DMS53 (cell line): Measurements from ENCODE around the gene CEP112.
A peak's percentile ranks its signal among the peaks of the same experiment; 100 is the strongest.

Source experiments
- DNase-seq: peaks from one replicate; lab custom pipeline; 2025; lab: John Stamatoyannopoulos, UW

The CEP112 gene

DNA sequence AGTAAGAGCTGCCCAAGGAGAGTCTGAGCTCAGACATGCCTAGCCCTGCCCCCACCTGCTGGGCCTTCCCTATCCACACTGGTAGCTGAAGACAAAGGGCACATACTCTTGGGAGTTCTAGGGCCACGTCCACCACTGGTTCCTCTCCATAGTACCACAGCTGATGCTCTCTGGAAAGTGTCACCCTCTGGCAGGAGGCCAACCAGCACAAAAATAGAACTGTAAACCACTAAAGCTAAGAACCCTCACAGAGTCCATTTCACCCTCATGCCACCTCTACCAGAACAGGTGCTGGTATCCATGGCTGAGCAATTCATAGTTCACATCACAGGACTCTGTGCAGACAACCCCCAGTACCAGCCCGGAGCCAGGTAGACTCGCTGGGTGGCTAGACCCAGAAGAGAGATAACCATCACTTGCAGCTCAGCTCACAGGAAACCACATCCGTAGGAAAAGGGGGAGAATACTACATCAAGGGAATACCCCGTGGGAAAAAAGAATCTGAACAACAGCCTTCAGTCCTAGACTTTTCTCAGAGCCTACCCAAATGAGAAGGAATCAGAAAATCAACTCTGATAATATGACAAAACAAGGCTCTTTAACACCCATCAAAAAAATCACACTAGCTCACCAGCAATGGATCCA is 115.3 kb downstream of the CEP112 start:
- DNase-seq: peak; percentile 6

DNA sequence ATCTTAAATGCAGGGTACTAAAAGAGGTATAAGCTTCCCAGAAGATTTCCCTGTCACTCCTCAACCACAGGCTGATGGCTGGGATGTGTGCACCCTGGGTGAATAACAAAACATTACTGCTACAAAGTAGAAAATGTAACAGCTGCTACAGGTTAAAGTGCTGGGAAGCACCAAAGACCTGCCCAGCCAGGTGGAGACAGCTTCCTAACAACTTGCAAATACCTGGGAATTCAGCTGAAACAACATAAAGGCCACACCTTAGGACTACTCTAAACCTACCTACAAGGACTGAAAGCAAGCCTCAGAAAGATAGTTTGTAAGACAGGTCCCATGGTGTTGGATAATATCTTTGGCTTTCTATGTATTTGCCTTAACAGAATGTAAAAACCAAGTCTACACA is 118.5 kb downstream of the CEP112 start:
- DNase-seq: no peak

DNA sequence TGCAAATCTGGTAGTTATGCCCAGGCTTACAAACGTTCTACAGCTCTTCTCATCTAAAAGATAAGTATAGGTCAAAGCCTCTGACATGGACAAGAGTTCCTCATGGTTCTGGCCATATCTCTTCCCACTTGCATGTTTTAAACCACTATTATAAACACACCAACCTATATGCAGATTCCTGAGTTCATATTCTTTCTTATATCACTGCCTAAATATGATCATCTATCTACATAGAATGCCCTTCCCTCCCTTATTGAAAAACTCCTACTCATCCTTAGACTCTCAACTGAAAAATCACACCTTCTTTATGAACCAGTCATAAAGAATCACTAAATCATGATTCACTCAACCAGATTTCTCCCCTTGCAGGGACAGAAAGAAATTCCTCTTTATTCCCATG is 128.2 kb downstream of the CEP112 start:
- DNase-seq: no peak

DNA sequence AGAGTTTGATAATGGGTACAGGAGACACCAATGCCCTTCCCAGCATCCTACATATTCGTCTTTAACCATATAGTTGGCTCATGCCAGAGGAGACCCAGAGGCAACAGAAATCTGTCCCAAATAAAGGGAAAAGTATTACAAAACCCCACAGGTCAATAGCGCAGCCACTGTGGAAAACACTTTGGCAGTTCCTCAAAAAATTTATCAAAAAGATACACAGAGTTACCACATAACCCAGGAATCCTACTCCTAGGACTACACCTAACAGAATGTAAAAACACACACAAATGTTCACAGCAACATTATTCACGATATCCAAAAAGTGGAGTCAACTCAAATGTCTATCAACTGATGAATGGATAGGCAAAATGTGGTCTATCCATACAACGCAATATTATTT is 135.8 kb downstream of the CEP112 start:
- no peak for DNase-seq

DNA sequence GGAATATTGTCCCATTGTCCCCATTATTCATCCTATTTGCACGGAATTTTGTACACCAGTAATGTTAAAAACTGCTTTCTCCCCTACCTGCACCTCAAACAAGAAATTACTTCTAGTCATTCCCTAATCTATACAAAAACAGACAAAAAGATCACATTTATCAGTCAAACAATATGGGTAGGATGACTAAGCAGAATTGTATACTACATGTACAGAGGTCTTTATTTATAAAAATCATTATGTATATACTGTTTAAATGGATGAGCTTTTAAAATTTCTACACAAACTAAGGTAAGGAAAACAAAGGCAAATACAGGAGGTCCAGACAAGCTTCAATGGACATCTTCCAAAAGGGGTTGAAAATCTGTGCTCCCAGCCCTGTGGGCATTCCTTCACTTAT is 137.7 kb downstream of the CEP112 start:
- DNase-seq: no peak

DNA sequence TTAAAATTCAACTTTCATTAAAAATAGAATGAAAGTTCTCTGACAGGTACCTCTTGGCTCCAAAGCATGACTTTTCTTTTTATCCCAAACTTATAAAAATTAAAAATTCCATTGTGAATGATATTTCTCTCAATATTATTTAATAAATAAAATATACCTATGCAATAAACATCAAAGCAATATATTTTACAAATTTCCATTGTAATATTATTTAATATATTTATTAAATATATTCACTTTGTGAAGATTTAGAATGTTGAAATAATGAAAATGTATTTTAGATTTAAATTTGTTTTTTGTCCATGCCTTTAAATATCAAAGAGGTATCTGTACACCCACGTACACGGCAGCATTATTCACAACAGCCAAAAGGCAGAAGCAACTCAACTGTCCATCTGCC is 147.8 kb downstream of the CEP112 start:
- no peak for DNase-seq

DNA sequence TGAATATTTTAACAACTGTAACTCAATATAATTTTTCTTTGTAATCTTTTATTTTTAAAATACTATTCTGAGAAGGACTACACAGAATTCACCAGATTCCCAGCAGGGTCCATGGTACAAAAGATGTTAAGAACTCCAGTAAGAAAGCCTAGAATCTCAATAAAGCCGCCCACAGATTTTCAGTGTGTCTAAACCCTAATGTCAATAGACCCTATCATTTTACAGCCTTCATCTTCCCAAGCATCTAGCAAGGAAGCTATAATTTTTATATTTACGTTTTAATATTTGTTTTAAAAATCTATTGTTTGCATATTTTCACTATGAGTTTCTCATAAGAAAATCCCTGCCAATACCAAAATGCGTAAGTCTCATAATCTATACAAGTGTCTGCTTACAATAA is 148.5 kb downstream of the CEP112 start:
- no peak for DNase-seq

DNA sequence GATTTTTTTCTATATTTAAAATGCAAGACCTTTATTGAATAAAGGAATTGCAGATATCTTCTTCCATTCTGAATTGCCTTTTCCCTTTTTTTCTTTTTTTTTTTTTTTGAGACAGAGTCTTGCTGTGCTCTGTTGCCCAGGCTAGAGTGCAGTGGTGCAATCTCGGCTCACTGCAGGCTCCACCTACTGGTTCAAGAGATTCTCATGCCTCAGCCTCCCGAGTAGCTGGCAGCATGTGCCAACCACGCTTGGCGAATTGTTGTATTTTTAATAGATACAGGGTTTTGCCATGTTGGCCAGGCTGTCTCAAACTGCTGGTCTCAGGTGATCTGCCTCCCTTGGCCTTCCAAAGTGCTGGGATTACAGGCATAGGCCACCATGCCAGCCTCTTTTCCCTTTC is 151.5 kb downstream of the CEP112 start:
- DNase-seq: no peak

DNA sequence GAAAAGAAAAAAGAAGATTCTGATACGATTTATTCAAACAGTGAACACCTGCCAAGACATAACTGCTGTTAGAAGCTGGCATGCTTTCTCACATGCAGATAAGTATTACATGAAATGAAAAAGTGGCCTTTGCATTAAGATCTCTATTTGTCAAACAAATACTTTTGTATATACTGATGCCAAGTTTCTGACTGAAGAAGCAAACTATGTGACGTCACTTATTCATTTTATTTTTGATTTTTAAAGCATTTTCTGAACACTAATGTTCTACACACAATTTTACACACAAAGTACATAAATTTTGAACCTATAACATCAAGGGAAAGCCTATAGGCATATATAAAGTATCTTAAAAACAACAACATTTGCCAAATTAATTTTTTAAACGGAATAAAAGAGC is 153.8 kb downstream of the CEP112 start:
- DNase-seq: no peak

DNA sequence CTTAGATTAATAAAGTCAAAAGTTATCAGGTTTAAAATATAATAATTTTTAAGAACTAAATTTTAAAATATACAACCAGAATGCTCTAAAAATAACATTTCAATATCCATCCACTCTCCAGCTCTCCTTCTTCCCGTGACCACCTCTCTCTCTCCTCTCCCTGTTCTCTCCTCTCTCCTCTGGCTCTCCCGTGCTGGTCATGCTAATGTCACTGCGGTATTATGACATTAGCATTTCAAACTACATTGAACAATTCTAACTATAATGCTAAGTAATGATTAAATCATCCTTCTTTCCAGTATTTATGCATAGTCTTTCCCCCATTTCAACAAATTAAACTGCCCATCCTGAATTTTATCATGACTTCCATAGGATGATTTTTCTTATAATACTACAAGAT is 154.7 kb downstream of the CEP112 start:
- DNase-seq: no peak

DNA sequence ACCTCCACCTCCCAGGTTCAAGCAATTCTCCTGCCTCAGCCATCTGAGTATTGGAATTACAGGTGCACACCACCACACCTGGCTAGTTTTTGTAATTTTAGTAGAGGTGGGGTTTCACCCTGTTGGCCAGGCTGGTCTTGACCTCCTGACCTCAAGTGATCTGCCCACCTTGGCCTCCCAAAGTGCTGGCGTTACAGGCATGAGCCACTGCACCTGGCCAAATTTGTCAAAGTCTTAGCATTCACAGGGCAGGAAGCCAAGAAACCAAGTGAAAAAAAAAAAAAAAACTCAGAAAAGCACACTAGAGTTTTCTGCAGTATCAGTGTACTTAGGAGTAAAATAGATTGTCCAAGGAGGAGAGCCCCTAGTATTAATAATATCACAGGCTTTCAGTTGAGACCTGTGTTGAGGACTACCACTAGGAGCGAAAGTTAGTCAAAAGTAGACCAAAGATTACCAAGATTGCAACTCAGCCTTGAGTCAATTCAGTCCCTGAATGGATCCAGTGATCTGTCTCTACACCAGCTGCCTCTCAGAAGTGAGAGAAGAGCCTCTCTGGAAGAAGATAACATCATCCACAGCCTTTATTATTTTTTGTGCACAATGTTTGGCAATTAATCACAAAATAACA is 159.7 kb downstream of the CEP112 start:
- DNase-seq: no peak

DNA sequence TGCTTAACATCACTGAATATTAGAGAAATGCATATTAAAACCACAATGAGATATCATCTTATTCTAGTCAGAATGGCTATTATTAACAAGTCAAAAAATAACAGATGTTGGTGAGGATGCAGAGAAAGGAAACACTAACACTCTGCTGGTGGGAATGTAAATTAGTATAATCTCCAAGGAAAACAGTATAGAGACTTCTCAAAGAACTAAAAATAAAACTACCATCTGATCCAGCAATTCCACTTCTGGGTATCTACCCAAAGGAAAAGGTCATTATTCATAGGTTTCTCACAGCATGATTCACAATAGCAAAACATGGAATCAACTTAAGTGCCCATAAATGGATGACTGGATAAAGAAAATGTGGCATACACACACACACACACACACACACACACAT is 166.4 kb downstream of the CEP112 start:
- DNase-seq: no peak

DNA sequence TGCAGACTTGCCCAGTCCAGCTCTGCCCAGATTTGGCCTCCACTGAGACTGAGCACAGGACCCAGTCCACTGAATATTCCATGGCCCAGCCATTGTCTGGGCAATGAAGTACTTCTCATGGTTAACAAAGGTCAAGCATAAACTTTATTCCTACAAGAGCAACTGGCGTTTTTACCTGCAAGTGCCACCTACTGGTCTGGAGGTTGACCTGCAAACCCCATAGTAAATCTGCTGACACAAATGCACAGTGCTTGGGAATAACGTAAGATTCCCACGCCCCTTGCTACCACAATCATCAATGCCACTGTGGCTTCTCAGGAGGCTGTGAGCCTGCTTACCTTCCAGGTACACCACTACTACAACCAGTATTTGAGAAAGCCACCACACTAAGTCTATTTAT is 170.2 kb downstream of the CEP112 start:
- no peak for DNase-seq

DNA sequence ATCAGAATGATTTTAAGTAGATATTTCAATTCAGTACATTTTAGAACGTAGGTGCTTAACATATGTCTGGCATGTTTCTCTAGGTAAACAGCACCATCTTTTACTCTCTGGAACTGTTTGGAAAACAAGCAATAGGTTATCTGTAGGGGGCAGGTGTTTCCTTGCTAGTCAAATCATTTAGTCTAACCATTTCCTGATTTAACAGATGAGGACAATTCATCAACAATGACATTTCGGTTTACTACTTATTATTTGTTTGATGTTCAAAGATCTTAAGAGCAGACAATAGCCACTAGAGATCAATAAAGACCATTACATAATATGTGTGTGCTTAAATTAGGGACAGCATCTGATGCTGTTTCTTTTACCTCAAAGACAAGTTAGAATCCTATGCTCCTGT is 173.1 kb downstream of the CEP112 start:
- DNase-seq: peak; percentile 34

DNA sequence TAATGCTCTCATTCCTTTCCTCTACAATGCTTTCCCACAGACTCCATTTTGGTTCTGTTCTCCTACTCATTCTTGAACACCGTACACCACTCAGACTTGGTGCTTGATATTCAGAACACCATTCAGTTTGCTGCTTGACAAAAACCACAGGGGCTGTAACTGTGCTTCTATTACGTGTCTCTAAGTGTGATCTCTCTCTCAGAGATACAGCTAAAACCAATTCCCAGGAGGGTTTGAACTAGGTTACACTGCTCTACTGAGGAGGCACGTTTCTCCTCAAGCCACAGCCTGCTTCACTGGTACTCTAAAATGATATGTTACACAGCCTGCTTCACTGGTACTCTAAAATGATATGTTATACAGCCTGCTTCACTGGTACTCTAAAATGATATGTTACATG is 175.7 kb downstream of the CEP112 start:
- no peak for DNase-seq

DNA sequence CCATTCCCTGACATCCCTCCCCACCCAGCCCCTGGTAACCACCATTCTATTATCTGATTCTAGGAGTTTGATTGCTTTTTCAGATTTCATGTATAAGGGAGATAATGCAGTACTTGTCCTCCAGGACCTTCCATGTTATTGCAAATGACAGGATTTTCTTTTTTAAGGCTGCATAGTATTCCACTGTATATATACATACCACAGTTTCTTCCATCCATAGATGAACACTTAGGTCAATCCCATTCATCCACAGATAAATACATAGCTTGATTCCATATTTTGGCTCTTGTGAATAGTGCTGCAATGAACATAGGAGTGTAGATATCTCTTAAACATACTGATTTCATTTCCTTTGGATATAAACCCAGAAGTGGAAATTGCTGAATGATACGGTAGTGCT is 183.3 kb downstream of the CEP112 start:
- no peak for DNase-seq

DNA sequence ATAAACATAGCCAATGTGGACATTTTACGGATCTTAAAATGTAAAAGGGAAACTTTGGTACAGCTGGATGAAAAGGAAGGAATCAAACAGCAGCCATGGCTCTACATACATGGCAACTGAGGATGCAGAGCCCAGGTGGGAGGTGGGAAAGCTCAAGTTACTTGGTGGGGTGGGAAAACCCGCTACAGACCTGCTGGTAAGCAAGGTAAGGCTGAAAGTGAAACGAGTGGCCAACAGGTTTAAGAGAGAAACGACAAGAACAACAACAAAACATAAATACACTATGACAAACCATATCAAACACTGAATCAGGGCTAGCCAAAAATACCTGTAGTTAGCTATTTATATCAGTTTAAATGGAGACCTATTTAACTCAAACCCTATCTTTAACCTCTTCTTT is 185.3 kb downstream of the CEP112 start:
- no peak for DNase-seq

DNA sequence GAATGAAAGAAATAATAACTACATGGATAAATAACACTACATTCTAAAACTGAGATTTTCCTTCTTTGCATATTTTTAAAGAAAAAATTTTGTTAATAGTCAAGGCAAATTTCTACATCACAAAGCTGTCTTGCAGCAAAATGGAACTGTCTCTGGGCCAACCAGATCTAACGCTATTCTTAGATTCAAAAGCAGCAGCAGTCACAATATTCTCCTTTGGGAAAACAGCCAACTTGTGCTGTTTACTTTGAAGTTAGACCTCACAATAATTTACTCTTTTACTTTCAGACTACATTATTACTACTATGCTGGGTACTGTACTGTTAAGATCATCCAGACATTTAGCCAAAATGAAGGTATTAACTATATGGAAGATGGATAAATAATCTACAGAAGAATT is 189.1 kb downstream of the CEP112 start:
- no peak for DNase-seq

DNA sequence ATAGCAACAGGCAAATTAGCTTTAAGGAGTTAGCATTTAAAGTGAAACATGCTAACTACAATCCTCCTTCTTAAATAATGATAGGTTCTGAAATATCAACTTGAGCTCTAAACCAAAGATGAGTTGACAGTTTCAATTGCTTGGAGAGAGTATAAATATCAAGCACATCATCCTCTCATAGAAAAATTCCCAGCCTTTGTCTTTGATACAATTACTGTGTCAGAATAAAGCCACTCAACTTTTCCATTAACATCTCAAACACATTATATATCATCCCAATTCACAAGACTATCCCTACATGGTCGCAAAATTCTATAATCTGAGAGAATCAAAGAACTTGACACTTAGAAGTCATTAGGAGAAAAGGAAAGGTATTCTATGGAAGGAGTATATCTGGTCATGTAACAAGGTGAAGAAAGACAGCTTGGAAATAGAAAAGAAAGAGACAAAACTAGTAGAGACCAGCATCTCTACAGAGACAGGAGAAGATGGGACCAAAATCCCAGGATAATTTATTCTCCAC is 189.8 kb downstream of the CEP112 start:
- no peak for DNase-seq

DNA sequence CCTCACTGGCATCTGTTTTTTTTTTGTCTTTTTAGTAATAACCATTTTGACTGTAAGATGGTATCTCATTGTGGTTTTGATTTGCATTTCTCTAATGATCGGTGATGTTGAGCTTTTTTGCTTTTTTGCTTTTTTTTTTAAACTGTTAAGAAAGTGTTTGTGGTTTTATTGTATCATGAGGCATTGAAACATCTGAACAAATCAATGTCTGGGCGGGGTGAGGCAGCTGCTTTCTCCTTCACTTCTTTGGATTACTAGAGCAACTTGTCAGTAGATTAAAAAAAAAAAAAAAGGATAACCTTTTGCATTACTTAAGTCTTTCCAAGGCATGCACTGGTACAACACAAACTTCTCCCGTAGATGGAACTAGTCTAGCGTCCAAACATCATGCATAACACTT is 191.7 kb downstream of the CEP112 start:
- DNase-seq: no peak

DNA sequence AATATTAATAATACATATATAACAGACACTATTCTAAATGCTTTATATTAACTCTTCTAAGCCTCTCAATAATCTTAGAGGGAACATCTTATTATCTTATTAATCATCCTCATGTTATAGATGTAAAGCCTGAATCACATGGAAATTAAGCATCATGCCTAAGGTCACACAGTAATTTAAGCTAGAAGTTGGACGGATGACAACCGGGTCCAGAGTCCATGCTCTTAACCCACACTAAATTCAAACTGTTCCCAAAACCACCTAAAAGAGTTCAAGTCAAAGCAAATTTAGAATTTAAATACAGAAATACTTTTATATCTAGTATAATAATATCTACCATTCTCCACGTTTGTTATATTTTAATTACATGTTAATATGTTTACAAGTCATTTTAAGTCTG is 193.3 kb downstream of the CEP112 start:
- DNase-seq: no peak

DNA sequence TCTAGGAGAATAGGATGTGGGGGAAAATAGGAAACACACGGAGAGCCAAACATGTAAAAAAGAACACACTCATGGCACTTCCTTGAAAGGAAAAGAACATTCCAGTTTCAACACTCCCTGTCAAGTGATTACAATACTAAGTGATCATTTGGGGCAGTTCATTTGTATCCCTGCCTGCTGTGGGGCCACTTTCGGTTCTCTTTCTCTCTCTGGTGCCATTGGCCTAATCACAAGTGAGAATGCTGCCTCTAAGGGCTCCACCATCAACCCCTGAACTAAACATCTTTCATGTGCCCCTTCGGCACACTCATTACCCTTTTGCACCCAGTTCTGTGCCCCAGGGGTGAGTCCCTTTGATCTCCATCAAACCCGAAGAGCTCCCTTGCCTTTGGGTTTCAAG is 197.3 kb downstream of the CEP112 start:
- DNase-seq: no peak

DNA sequence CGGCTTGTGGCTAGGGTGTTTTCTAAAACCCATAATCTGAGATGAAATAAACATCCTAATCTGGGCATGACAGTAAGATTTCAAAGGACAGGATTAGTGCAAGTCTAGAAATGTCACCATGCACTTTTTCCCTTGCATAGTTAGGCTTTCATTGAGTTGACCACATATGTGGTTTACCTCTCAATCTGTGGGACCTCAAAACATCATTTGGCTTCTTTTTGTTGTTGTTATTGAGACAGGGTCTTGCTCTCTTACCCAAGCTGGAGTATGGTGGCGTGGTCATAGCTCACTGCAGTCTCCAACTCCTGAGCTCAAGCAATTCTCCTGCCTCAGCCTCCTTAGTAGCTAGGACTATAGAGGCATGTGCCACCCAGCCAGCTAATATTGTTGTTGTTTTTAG is 197.8 kb downstream of the CEP112 start:
- DNase-seq: no peak

DNA sequence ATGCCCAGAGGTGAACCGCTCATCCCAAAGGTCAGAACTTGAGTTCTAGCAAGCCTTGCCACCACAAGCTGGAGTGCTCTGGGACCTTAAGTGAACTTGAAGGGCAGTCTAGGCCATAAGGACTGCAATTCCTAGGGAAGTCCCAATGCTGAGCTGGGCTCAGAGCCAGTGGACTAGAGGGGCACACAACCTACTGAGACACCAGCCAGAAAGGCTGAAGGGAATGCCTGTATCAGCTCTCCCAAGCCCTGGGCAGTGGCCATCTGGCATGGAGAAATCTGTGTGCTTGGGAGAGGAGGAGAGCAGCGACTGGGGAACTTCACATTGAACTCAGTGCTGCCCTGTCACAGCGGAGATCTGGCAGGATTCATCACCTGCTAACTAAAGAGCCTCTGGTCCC is 201.3 kb downstream of the CEP112 start:
- no peak for DNase-seq
